Esophagus muscularis mucosa (tissue), 4 donors: ENCODE measurements around the gene NEU3. TPM values are rescaled to one million over a fixed set of nuclear protein-coding genes. Genes with fewer than 3 reads are reported as not detected.

Experiments used
- DNase-seq: peaks from one replicate; pipeline ENCODE4 v3.0.0-alpha.2; 2017; ENCODE audit errors: extremely low spot score
- H3K27ac ChIP-seq, 4 donors: fragments of 200-600 bp; sonication (generic); replicated peaks in 1 of 4; 1 replicate in 3 of 4; 2 replicates in 1 of 4; pipeline ENCODE4 v1.5.1; 2016 to 2019; ENCODE audit warnings: mild to moderate bottlenecking in 1 of 4
- H3K27me3 ChIP-seq, 4 donors: fragments of 200-600 bp; sonication (generic); one replicate each; pipeline versions ENCODE4 v1.5.1 to v1.6.0; 2016 to 2019
- H3K36me3 ChIP-seq, 4 donors: fragments of 200-600 bp; sonication (generic); one replicate each; pipeline ENCODE4 v1.5.1; 2016 to 2019
- H3K4me1 ChIP-seq, 4 donors: fragments of 200-600 bp; sonication (generic); one replicate each; pipeline ENCODE4 v1.5.1; 2016 to 2019
- H3K4me3 ChIP-seq, 4 donors: fragments of 200-600 bp; sonication (generic); 1 replicate in 2 of 4; 2 replicates in 2 of 4; pipeline ENCODE4 v1.5.1; 2016 to 2019; ENCODE audit warnings: mild to moderate bottlenecking in 4 of 4, moderate library complexity in 1 of 4
- H3K9me3 ChIP-seq, 4 donors: fragments of 200-600 bp; sonication (generic); 1 replicate in 3 of 4; 2 replicates in 1 of 4; pipeline ENCODE4 v1.5.1; 2016 to 2019
- CTCF ChIP-seq, 3 experiments: fragments of 200-600 bp in 2 of 3; fragments of 450-650 bp in 1 of 3; sonication (generic) in 2 of 3; IDR thresholded peaks; one replicate each; pipeline ENCODE4 v1.5.1; 2017 to 2019; ENCODE audit warnings: antibody characterized with exemption in 3 of 3, mild to moderate bottlenecking in 2 of 3, moderate library complexity in 1 of 3
- EP300 ChIP-seq: sonication (generic); formaldehyde crosslinking; IDR thresholded peaks from one replicate; pipeline ENCODE4 v1.6.1; 2017; ENCODE audit warnings: antibody characterized with exemption
- POLR2A ChIP-seq: fragments of 450-650 bp; IDR thresholded peaks from one replicate; pipeline ENCODE4 v1.6.1; 2017; ENCODE audit warnings: antibody characterized with exemption, moderate library complexity, mild to moderate bottlenecking, low read depth
- POLR2AphosphoS5 ChIP-seq, 2 donors: sonication (generic); formaldehyde crosslinking; IDR thresholded peaks; one replicate each; pipeline ENCODE4 v1.6.1; 2017; ENCODE audit warnings: antibody characterized with exemption in 2 of 2
- WGBS: methylation state at CpG from one replicate; pipeline ENCODE4 v1.1.5; 2018; 5-methylcytosine and 5-hydroxymethylcytosine counted together
- intact Hi-C: fragments of 100-400 bp; cut with DNase I; formaldehyde crosslinking; loops from one replicate; pipeline ENCODE4 v1.15.1; 2023
- total RNA-seq, 4 donors: library from RNA; depleted of rRNA; stranded (reverse); fragments of >200 nt; gene quantifications; one replicate each; pipeline versions ENCODE4 v1.1.0 to v1.2.1, GENCODE V29; 2016

Gene NEU3
- total RNA-seq, 4 donors from 2014 or later = 2.9 to 6.7 (median 5.7) TPM

GRCh38 chr11:75025561-75025960 lies 36.8 kb downstream of the NEU3 start:
- H3K4me1 ChIP-seq = peaks cover 0 to 7% (median 4%) of the 10 kb centered on the region in 4 donors
- H3K27ac ChIP-seq = no peak overlapping the region
- no peak for TF ChIP-seq POLR2A
- no peak for TF ChIP-seq POLR2AphosphoS5 (IDR thresholded peaks at IDR 0.05)
- no peak for TF ChIP-seq EP300
- TF ChIP-seq CTCF (IDR thresholded peaks at IDR 0.05) = no peak
- no peaks in the 10 kb centered on the region for H3K36me3 ChIP-seq
- no peak overlapping the region for H3K4me3 ChIP-seq
- intact Hi-C loops = no loop called here
- no peaks in the 10 kb centered on the region for H3K9me3 ChIP-seq
- H3K27me3 ChIP-seq = no peaks in the 10 kb centered on the region
- no peak for DNase-seq
- WGBS = 94% methylated on average over 1 of the region's 1 CpG

GRCh38 chr11:75028321-75028720 lies 39.6 kb downstream of the NEU3 start:
- no peak overlapping the region for H3K27ac ChIP-seq
- TF ChIP-seq POLR2A (no peak), EP300 (no peak), POLR2AphosphoS5 (IDR thresholded peaks at IDR 0.05) (no peak), CTCF (IDR thresholded peaks at IDR 0.05) (no peak)
- intact Hi-C loops = no loop called here
- no peaks in the 10 kb centered on the region for H3K9me3 ChIP-seq
- no peak overlapping the region for H3K4me3 ChIP-seq
- H3K27me3 ChIP-seq = no peaks in the 10 kb centered on the region
- no peaks in the 10 kb centered on the region for H3K36me3 ChIP-seq
- peaks cover 0 to 4% (median 2%) of the 10 kb centered on the region in 4 donors for H3K4me1 ChIP-seq
- DNase-seq = peak; percentile 64

- Histone ChIP-seq H3K9me3 (no peaks in the 10 kb centered on the region), H3K4me1 (peaks cover 0 to under 1% (median 0%) of the 10 kb centered on the region in 4 donors), H3K27ac (no peak overlapping the region), H3K27me3 (no peaks in the 10 kb centered on the region), H3K4me3 (no peak overlapping the region), H3K36me3 (no peaks in the 10 kb centered on the region)
- DNase-seq = peak; percentile 60
- TF ChIP-seq EP300 = no peak
- TF ChIP-seq POLR2A = no peak
- TF ChIP-seq CTCF (IDR thresholded peaks at IDR 0.05) = no peak
- TF ChIP-seq POLR2AphosphoS5 (IDR thresholded peaks at IDR 0.05) = no peak
- 51% methylated on average over 2 of the region's 2 CpGs for WGBS
- intact Hi-C loops = no loop called here
These were observed 40.0 kb downstream of the NEU3 start for GRCh38 chr11:75028724-75029123.

GRCh38 chr11:75029836-75030631 lies 41.3 kb downstream of the NEU3 start:
- no peaks in the 10 kb centered on the region for H3K27me3 ChIP-seq
- WGBS = 92% methylated on average over 5 of the region's 6 CpGs
- intact Hi-C loops = loop anchor here (5.0 kb wide), 1 partner anchor 103 kb away; no protein-coding TSS in a partner anchor
- no peaks in the 10 kb centered on the region for H3K9me3 ChIP-seq
- TF ChIP-seq EP300 (no peak), CTCF (IDR thresholded peaks at IDR 0.05) (no peak), POLR2AphosphoS5 (IDR thresholded peaks at IDR 0.05) (no peak), POLR2A (no peak)
- peak; percentile 77 for DNase-seq
- no peaks in the 10 kb centered on the region for H3K4me1 ChIP-seq
- H3K27ac ChIP-seq = no peak overlapping the region
- H3K36me3 ChIP-seq = no peaks in the 10 kb centered on the region
- no peak overlapping the region for H3K4me3 ChIP-seq
